ENCODE data around the gene NR1H4.
"Not testable (repeated sequence)": the region's sequence is repeated elsewhere in the genome, so short reads cannot be mapped to it uniquely, and the experiment has no call there.

DNA sequence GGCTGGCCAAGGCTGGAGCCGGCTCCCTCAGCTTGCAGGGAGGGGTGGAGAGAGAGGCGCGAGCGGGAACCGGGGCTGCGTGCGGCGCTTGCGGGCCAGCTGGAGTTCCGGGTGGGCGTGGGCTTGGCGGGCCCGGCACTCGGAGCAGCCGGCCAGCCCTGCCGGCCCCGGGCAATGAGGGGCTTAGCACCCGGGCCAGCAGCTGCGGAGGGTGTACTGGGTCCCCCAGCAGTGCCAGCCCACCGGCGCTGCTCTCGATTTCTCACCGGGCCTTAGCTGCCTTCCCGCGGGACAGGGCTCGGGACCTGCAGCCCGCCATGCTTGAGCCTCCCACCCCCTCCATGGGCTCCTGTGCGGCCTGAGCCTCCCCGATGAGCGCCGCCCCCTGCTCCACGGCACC is 43.4 kb upstream of the NR1H4 start:
- TF ChIP-seq, protein P1, sequence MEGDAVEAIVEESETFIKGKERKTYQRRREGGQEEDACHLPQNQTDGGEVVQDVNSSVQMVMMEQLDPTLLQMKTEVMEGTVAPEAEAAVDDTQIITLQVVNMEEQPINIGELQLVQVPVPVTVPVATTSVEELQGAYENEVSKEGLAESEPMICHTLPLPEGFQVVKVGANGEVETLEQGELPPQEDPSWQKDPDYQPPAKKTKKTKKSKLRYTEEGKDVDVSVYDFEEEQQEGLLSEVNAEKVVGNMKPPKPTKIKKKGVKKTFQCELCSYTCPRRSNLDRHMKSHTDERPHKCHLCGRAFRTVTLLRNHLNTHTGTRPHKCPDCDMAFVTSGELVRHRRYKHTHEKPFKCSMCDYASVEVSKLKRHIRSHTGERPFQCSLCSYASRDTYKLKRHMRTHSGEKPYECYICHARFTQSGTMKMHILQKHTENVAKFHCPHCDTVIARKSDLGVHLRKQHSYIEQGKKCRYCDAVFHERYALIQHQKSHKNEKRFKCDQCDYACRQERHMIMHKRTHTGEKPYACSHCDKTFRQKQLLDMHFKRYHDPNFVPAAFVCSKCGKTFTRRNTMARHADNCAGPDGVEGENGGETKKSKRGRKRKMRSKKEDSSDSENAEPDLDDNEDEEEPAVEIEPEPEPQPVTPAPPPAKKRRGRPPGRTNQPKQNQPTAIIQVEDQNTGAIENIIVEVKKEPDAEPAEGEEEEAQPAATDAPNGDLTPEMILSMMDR (IDR thresholded peaks at IDR 0.05): not testable (repeated sequence)
- not testable (repeated sequence) for TF ChIP-seq POLR2A (IDR thresholded peaks at IDR 0.05)
